Measurements from ENCODE around the gene SPPL2B. TPM values are rescaled to one million over a fixed set of nuclear protein-coding genes. Genes with fewer than 3 reads are reported as not detected.
"Not testable (repeated sequence)": the region's sequence is repeated elsewhere in the genome, so short reads cannot be mapped to it uniquely, and the experiment has no call there.

SPPL2B gene
- 108 TPM for polyA plus RNA-seq (2012; ENCODE audit: insufficient read depth, insufficient read length)

- peak within 1 kb of the TSS; percentile 91 for H3K4me3 ChIP-seq (ENCODE audit: low read length)
- DNase-seq (ENCODE audit: low read depth, low spot score), result peak; percentile 85
Observed at GRCh38 chr19:2328401-2329148, at the start of gene SPPL2B, which contains the start of gene LSM7. TSS of gene SPPL2B (plus strand) at chr19:2328684. CDS start at chr19:2328710, 26 bp downstream. TSS of gene LSM7 (minus strand) at chr19:2328586. CDS start at chr19:2328566, 20 bp downstream.

DNA sequence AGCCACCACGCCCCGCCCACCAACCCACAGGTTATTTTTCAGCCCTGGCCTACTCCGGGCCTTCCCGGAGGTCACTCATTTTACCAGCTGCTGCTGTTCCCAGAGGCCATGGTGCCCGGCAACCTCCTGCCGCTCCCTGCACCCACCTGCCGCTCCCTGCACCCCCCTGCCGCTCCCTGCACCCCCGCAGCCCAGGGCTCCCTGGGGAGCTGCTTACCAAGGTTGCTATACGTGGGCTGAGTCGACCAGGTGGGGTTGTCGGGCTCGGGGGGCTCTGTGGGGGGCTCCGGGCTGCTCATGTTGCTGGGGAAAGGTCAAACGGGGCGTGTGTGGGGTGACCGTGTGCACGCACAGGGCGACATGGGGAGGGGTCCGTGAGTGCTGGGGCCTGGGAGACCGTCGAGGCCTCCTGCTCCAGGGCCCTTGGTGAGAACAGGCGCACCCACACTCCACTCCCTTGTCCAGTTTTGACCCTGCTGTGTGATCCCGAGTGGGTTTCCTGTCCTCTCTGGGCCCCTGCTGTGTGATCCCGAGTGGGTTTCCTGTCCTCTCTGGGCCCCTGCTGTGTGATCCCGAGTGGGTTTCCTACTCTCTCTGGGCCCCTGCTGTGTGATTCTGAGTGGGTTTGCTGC, 47.7 kb upstream of the SPPL2B start:
- no peak overlapping the region for H3K4me3 ChIP-seq (ENCODE audit: low read length)
- DNase-seq (ENCODE audit: low read depth, low spot score), result no peak

GRCh38 chr19:2281265-2282061, 47.0 kb upstream of the SPPL2B start:
- H3K4me3 ChIP-seq (ENCODE audit: low read length); DNase-seq (ENCODE audit: low read depth, low spot score): not testable (repeated sequence)

- no peak within 1 kb of the TSS for H3K4me3 ChIP-seq (ENCODE audit: low read length)
- DNase-seq (ENCODE audit: low read depth, low spot score), result no peak
Observed at GRCh38 chr19:2282062-2282861, 46.2 kb upstream of the SPPL2B start, which contains the start of gene PEAK3. TSS of gene PEAK3 (minus strand) at chr19:2282175. CDS start at chr19:2280931, 1,244 bp downstream.

DNA sequence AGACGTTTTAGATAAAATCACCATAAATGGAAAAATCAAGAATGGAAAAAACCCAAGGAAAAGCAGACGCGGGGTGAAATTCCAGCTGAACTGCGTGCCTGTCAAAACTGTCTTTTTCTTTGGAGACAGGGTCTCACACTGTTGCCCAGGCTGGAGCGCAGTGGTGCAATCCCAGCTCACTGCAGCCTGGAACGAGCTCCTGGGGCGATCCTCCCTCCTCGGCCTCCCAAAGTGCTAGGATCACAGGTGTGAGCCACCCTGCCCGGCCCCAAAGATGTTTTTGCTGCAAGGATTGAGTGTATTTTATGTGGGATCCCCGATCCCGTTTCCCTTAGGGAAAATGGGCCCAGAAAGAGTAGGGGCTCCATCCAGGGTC, 45.6 kb upstream of the SPPL2B start:
- DNase-seq (ENCODE audit: low read depth, low spot score), result no peak
- no peak overlapping the region for H3K4me3 ChIP-seq (ENCODE audit: low read length)

DNA sequence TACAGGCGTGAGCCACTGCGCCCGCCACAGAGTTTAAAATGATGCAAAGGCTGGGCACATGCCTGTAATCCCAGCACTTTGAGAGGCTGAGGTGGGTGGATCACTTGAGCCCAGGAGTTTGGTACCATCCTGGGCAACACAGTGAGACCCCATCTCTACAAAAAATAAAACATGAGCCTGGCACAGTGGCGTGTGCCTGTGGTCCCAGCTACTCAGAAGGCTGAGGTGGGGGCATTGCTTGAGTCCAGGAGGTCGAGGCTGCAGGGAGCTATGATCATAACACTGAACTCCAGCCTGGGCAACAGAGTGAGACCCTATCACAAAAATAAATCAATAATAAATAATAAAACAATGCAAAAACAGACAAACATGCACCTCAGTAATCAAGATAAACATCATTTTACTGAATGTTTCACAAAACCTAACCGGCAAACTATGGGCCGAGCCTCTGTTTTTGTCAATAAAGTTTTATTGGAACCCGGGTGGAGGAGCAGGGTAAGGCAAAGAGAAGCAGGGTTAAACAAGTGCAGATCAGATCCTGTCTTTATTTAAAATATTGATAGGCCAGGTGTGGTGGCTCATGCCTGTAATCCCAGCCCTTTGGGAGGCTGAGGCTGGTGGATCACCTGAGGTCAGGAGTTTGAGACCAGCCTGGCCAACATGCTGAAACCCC, 44.5 kb upstream of the SPPL2B start:
- DNase-seq (ENCODE audit: low read depth, low spot score), result no peak
- no peak overlapping the region for H3K4me3 ChIP-seq (ENCODE audit: low read length)

DNA sequence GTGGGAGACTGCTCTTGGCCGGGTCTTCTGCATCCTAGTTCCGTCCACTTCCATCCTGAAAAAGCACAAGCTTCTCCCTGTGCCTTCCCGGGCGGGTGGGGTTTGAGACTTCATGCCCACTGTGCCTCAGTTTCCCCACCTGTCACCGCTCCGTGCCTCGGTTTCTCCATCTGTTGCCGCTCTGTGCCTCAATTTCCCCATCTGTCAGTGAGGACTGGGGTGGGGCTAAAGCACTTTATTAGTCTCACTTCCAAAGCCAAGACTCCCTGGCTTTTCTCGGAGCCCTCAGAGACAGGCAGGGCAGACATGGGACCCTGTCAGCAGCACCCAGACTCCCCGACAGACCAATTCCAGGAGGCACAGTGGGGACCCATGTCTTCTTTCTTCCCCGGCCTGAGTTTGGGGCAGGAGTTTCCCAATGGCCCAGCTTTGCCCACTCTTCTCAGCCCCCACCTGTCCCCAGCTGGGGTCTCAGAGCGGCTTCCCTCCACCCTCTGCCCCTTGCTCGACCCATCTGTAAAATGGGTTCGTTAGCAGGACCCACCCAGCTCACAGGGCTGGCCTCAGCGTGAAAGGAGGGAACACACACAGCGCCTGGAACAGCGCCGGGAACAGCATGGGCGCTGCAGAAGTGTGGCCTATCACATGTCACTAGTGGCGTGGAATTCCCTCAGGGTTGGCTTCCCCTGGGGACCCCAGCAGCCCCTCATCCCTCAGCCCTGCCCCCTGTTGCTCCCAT, 41.9 kb upstream of the SPPL2B start:
- H3K4me3 ChIP-seq (ENCODE audit: low read length), result no peak overlapping the region
- no peak for DNase-seq (ENCODE audit: low read depth, low spot score)

- no peak overlapping the region for H3K4me3 ChIP-seq (ENCODE audit: low read length)
Observed at GRCh38 chr19:2287585-2288337, 40.7 kb upstream of the SPPL2B start.

GRCh38 chr19:2288338-2288817, 40.1 kb upstream of the SPPL2B start:
- H3K4me3 ChIP-seq (ENCODE audit: low read length), result no peak overlapping the region
- no peak for DNase-seq (ENCODE audit: low read depth, low spot score)

More at GRCh38 chr19:2287585-2288337, 40.7 kb upstream of the SPPL2B start:
- no peak for DNase-seq (ENCODE audit: low read depth, low spot score)

GRCh38 chr19:2288818-2289713, 39.4 kb upstream of the SPPL2B start:
- no peak overlapping the region; the same call in 1 of the 2 replicates for H3K4me3 ChIP-seq (ENCODE audit: low read length)
- DNase-seq (ENCODE audit: low read depth, low spot score), result no peak

DNA sequence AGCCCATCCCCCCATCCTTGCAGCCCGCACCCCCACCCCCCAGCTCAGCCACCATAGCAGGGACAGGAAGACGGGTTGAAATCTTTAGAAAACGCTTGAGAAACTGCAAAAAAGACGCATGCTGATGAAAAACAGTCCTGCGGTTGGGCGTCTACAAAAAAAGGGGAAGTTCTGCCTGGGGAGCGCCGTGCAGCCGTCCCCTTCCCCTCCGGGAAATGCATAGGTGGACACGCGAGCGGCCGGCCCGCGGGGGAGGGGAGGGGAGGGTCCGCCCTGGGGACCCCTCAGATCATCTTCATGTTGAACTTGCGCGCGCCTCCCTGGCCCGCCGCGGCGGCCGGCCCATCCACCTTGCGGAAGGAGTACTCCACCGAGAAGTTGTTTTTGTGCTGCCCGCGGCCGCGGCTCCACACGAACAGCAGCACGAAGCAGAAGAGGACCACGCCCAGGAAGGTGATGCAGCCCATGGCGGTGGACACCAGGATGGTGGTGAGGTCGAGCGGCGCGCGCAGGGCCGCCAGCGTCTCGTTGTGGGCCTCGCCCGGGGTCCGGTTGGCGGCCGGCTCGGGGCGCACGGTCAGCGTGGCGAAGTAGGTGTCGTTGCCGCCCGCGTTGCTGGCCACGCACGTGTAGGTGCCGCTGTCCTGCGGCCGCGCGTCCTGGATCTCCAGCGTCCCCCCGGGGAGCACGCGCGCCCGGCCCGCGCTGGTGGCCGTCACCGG, 38.6 kb upstream of the SPPL2B start:
- H3K4me3 ChIP-seq (ENCODE audit: low read length), result peak overlapping the region; percentile 37
- DNase-seq (ENCODE audit: low read depth, low spot score), result no peak

DNA sequence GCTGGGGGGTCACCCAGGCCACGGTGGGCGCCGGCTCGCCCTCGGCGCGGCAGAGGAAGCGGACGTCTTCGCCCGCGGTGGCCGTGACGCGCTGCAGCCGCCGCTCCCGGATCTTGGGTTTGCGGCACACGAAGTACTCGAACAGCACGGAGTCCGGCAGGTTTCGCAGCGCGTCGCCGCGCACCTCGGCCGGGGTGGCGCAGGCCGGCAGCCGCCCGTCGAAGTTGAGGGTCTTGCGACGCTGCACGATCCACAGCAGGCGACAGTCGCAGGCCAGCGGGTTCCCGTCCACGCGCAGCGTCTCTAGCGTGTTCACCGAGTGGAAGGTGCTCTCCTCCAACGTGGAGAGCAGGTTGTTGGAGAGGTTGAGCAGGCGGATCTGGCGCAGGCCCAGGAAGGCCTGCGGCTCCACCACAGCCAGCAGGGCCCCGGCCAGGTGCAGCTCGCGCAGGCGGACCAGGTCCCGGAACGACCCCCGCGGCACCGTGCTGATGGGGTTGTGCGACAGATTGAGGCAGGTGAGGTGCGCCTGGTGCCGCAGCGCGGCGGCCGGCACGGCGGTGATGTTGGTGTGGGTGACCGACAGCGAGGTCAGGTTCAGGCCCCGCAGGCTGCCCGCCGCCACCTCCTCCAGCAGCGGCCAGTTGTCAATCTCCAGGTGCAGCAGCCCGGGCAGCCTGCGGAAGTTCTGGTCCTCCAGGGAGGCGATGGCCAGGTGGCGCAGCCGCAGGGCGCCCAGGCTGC, 37.9 kb upstream of the SPPL2B start:
- no peak for DNase-seq (ENCODE audit: low read depth, low spot score)
- H3K4me3 ChIP-seq (ENCODE audit: low read length), result no peak overlapping the region

- H3K4me3 ChIP-seq (ENCODE audit: low read length), result no peak overlapping the region
- no peak for DNase-seq (ENCODE audit: low read depth, low spot score)
Observed at GRCh38 chr19:2291185-2291751, 37.2 kb upstream of the SPPL2B start.

- no peak overlapping the region for H3K4me3 ChIP-seq (ENCODE audit: low read length)
- no peak for DNase-seq (ENCODE audit: low read depth, low spot score)
Observed at GRCh38 chr19:2294687-2295335, 33.7 kb upstream of the SPPL2B start.
